ENCODE measurements around the gene HOXD4.

- TF ChIP-seq, protein P1, sequence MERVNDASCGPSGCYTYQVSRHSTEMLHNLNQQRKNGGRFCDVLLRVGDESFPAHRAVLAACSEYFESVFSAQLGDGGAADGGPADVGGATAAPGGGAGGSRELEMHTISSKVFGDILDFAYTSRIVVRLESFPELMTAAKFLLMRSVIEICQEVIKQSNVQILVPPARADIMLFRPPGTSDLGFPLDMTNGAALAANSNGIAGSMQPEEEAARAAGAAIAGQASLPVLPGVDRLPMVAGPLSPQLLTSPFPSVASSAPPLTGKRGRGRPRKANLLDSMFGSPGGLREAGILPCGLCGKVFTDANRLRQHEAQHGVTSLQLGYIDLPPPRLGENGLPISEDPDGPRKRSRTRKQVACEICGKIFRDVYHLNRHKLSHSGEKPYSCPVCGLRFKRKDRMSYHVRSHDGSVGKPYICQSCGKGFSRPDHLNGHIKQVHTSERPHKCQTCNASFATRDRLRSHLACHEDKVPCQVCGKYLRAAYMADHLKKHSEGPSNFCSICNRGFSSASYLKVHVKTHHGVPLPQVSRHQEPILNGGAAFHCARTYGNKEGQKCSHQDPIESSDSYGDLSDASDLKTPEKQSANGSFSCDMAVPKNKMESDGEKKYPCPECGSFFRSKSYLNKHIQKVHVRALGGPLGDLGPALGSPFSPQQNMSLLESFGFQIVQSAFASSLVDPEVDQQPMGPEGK (CRISPR knock-in tag; IDR thresholded peaks at IDR 0.05; ENCODE audit: borderline replicate concordance): no peak
- no peak for TF ChIP-seq ARNTL (CRISPR knock-in tag; IDR thresholded peaks at IDR 0.05; ENCODE audit: borderline replicate concordance, low read depth)
- no peak for TF ChIP-seq ZNF565 (CRISPR knock-in tag; conservative IDR thresholded peaks at IDR 0.05; ENCODE audit: low read depth)
- TF ChIP-seq, protein P2, sequence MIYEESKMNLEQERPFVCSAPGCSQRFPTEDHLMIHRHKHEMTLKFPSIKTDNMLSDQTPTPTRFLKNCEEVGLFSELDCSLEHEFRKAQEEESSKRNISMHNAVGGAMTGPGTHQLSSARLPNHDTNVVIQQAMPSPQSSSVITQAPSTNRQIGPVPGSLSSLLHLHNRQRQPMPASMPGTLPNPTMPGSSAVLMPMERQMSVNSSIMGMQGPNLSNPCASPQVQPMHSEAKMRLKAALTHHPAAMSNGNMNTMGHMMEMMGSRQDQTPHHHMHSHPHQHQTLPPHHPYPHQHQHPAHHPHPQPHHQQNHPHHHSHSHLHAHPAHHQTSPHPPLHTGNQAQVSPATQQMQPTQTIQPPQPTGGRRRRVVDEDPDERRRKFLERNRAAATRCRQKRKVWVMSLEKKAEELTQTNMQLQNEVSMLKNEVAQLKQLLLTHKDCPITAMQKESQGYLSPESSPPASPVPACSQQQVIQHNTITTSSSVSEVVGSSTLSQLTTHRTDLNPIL (CRISPR knock-in tag; IDR thresholded peaks at IDR 0.05; ENCODE audit: low read depth): no peak
- no peak for TF ChIP-seq ZFP3 (CRISPR knock-in tag; IDR thresholded peaks at IDR 0.05)
- no peak for TF ChIP-seq PPARA (CRISPR knock-in tag; IDR thresholded peaks at IDR 0.05; ENCODE audit: borderline replicate concordance)
- no peak for TF ChIP-seq ZNF8 (CRISPR knock-in tag; IDR thresholded peaks at IDR 0.05)
- no peak for TF ChIP-seq ZFP30 (CRISPR knock-in tag; IDR thresholded peaks at IDR 0.05)
- TF ChIP-seq RARB (CRISPR knock-in tag; IDR thresholded peaks at IDR 0.05): no peak
- no peak for TF ChIP-seq TSHZ2 (CRISPR knock-in tag; IDR thresholded peaks at IDR 0.05)
- TF ChIP-seq ZC3H10 (CRISPR knock-in tag; IDR thresholded peaks at IDR 0.05): no peak
- TF ChIP-seq, protein P3, sequence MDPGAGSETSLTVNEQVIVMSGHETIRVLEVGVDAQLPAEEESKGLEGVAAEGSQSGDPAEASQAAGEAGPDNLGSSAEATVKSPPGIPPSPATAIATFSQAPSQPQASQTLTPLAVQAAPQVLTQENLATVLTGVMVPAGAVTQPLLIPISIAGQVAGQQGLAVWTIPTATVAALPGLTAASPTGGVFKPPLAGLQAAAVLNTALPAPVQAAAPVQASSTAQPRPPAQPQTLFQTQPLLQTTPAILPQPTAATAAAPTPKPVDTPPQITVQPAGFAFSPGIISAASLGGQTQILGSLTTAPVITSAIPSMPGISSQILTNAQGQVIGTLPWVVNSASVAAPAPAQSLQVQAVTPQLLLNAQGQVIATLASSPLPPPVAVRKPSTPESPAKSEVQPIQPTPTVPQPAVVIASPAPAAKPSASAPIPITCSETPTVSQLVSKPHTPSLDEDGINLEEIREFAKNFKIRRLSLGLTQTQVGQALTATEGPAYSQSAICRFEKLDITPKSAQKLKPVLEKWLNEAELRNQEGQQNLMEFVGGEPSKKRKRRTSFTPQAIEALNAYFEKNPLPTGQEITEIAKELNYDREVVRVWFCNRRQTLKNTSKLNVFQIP (CRISPR knock-in tag; IDR thresholded peaks at IDR 0.05; ENCODE audit: borderline replicate concordance, low read depth): no peak
- TF ChIP-seq ESRRG (CRISPR knock-in tag; IDR thresholded peaks at IDR 0.05): no peak
- no peak for TF ChIP-seq TOX (CRISPR knock-in tag; IDR thresholded peaks at IDR 0.05; ENCODE audit: borderline replicate concordance)
These were observed 36.0 kb downstream of the HOXD4 start for GRCh38 chr2:176187200-176187898.

Measured in SK-N-SH treated with all-trans-retinoic acid at 6 μM for 48 hours (cell line).